HepG2 (cell line): ENCODE measurements around the gene OSBPL3. TPM values are rescaled to one million over a fixed set of nuclear protein-coding genes. Genes with fewer than 3 reads are reported as not detected.

Experiments
- ATF1 ChIP-seq: IDR thresholded peaks from 2 replicates; pipeline ENCODE4 v1.6.1; 2016; ENCODE audit warnings: mild to moderate bottlenecking, control low read depth
- BCL6 ChIP-seq: IDR thresholded peaks from 2 replicates; pipeline ENCODE4 v1.6.1; 2016; ENCODE audit warnings: missing genetic modification reagents, missing compliant biosample characterization
- GATAD1 ChIP-seq: IDR thresholded peaks from 2 replicates; pipeline ENCODE4 v1.6.1; 2016; ENCODE audit warnings: missing genetic modification reagents, missing compliant biosample characterization
- GMEB1 ChIP-seq: sonication (generic); formaldehyde crosslinking; IDR thresholded peaks from 2 replicates; pipeline ENCODE4 v1.5.1; 2020; ENCODE audit warnings: missing genetic modification reagents, mild to moderate bottlenecking, borderline replicate concordance
- KLF12 ChIP-seq: sonication (generic); formaldehyde crosslinking; IDR thresholded peaks from 2 replicates; pipeline ENCODE4 v1.4.0; 2020; ENCODE audit warnings: missing genetic modification reagents, borderline replicate concordance
- MLXIP ChIP-seq: sonication (generic); formaldehyde crosslinking; IDR thresholded peaks from 2 replicates; pipeline ENCODE4 v1.9.0; 2021; ENCODE audit warnings: missing genetic modification reagents, borderline replicate concordance
- PCBP1 ChIP-seq: fragments of 200-400 bp; formaldehyde crosslinking; IDR thresholded peaks from 2 replicates; pipeline ENCODE4 v1.6.1; 2017; ENCODE audit warnings: mild to moderate bottlenecking, low read depth, low read length, borderline replicate concordance
- PLRG1 ChIP-seq: fragments of 450-650 bp; conservative IDR thresholded peaks from 2 replicates; pipeline ENCODE4 v1.6.1; 2016
- SNAPC4 ChIP-seq: sonication (generic); formaldehyde crosslinking; IDR thresholded peaks from 2 replicates; pipeline ENCODE4 v1.4.0; 2020; ENCODE audit warnings: mild to moderate bottlenecking, missing genetic modification reagents
- TAF1 ChIP-seq: sonication (generic); formaldehyde crosslinking; IDR thresholded peaks from 2 replicates; pipeline ENCODE4 v1.4.0; 2020; ENCODE audit warnings: missing genetic modification reagents
- TCF12 ChIP-seq, 2 experiments: fragments of 450-650 bp in 1 of 2; sonication (generic) in 1 of 2; formaldehyde crosslinking in 1 of 2; IDR thresholded peaks; 2 replicates each; pipeline versions ENCODE4 v1.6.1 to v1.8.0; 2017 to 2022; ENCODE audit warnings: antibody characterized with exemption in 1 of 2, mild to moderate bottlenecking in 1 of 2, missing genetic modification reagents in 1 of 2, moderate library complexity in 1 of 2
- USF2 ChIP-seq, 2 experiments: sonication (generic) in 1 of 2; formaldehyde crosslinking in 1 of 2; IDR thresholded peaks; 2 replicates each; pipeline versions ENCODE4 v1.5.1 to v1.6.1; 2011 to 2020; ENCODE audit warnings: borderline replicate concordance in 1 of 2, low read depth in 1 of 2, low read length in 1 of 2, mild to moderate bottlenecking in 1 of 2, missing genetic modification reagents in 1 of 2, moderate library complexity in 1 of 2
- XBP1 ChIP-seq: sonication (generic); formaldehyde crosslinking; IDR thresholded peaks from 2 replicates; pipeline ENCODE4 v1.5.0; 2020; ENCODE audit warnings: missing genetic modification reagents
- ZBTB7B ChIP-seq: sonication (generic); formaldehyde crosslinking; IDR thresholded peaks from 2 replicates; pipeline ENCODE4 v1.4.0; 2020; ENCODE audit warnings: missing genetic modification reagents
- ZNF331 ChIP-seq: sonication (generic); formaldehyde crosslinking; IDR thresholded peaks from 2 replicates; pipeline ENCODE4 v1.4.0; 2020; ENCODE audit warnings: missing genetic modification reagents
- ZNF567 ChIP-seq: sonication (generic); formaldehyde crosslinking; IDR thresholded peaks from 2 replicates; pipeline ENCODE4 v1.8.1; 2023; ENCODE audit warnings: mild to moderate bottlenecking, missing genetic modification reagents, borderline replicate concordance
- polyA plus RNA-seq, 8 experiments: library from polyadenylated mRNA; depleted of rRNA in 3 of 8; stranded (reverse) in 7 of 8; unstranded in 1 of 8; fragments of >200 nt; fragmentation: Illumina TruSeq in 4 of 8; extraction: Trizol in 4 of 8; gene quantifications; 2 replicates each; pipeline versions ENCODE4 v1.2.1 to v1.2.3, GENCODE V29; 2011 to 2016; ENCODE audit warnings: low read depth in 4 of 8, missing spikeins in 1 of 8, mixed read lengths in 1 of 8; ENCODE audit not compliant: insufficient read depth in 1 of 8
- total RNA-seq, 5 experiments: library from RNA; depleted of rRNA; stranded (reverse); fragments of >200 nt; fragmentation: Illumina TruSeq; extraction: Trizol; gene quantifications; 2 replicates each; pipeline ENCODE4 v1.2.3, GENCODE V29; 2016; ENCODE audit warnings: low read depth in 1 of 5

Gene OSBPL3
- total and polyA plus RNA-seq, 2 of the 13 experiments (the other 11 are each of a cell fraction or from before 2014, with no cell fraction given), result 8.8 to 28.9 TPM

- TF ChIP-seq USF2 (IDR thresholded peaks at IDR 0.05; ENCODE audit: low read depth, low read length) (no peak), USF2 (CRISPR knock-in tag; IDR thresholded peaks at IDR 0.05; ENCODE audit: borderline replicate concordance) (peak; percentile 40; the same call in 1 of the 2 replicates), PCBP1 (no peak), XBP1 (CRISPR knock-in tag) (no peak), GATAD1 (no peak), TCF12 (IDR thresholded peaks at IDR 0.05) (no peak), TCF12 (CRISPR knock-in tag; IDR thresholded peaks at IDR 0.05) (no peak), ATF1 (no peak), ZNF331 (CRISPR knock-in tag) (0 out of 2 replicates have a peak, but pooled peaks have one; percentile 7), KLF12 (CRISPR knock-in tag) (peak; percentile 27; the same call in 1 of the 2 replicates), PLRG1 (no peak), TAF1 (peak; percentile 63), BCL6 (CRISPR knock-in tag) (peak; percentile 46; the same call in 1 of the 2 replicates), ZBTB7B (CRISPR knock-in tag) (peak; percentile 80; the same call in 1 of the 2 replicates), GMEB1 (CRISPR knock-in tag) (no peak), MLXIP (CRISPR knock-in tag) (0 out of 2 replicates have a peak, but pooled peaks have one; percentile 32), ZNF567 (CRISPR knock-in tag) (peak; percentile 60; the same call in 1 of the 2 replicates), SNAPC4 (CRISPR knock-in tag) (peak; percentile 67; the same call in 1 of the 2 replicates)
Measured at GRCh38 chr7:24979863-24980533, at the start of gene OSBPL3 (continued).
